Left lobe of liver (tissue), 2 donors: ENCODE results near the gene HSD17B12. TPM values are rescaled to one million over a fixed set of nuclear protein-coding genes. Genes with fewer than 3 reads are reported as not detected.
A peak's percentile ranks its signal among the peaks of the same experiment; 100 is the strongest.

Experiments used
- ATAC-seq: fragments of 200-7000 bp; cut with Tn5 transposase; one replicate; pipeline ENCODE4 v1.9.1; 2020; ENCODE audit warnings: mild to moderate bottlenecking, moderate library complexity
- DNase-seq: peaks from one replicate; pipeline ENCODE4 v3.0.0-alpha.2; 2020; ENCODE audit warnings: low spot score
- total RNA-seq: library from RNA; stranded (reverse); gene quantifications from one replicate; pipeline ENCODE4 v1.2.1, GENCODE V29; 2021
- donor health status: DM: no; HTN: no; CAD: no; lungs with moderate emphysema.
- donor health status: DM: no; HTN: yes; CAD: no.

The HSD17B12 gene
- total RNA-seq, 1 donor from 2014 or later: 102 TPM

DNA sequence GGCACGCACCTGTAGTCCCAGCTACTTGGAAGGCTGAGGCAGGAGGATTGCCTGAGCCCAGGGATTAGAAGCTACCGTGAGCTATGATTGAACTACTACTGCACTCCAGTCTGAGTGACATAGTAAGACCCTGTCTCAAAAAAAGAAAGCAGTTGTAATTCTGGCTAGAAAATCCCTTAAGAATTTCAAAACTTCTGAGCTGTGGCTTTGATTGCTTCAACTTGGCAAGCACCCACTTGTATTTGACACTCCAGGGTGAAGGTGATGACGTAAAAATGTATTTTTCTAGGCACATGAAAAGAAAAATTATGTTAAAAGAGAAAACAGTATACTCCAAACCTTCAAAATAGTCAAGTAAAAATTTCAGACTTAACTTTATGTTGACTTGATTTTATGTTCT is 176.5 kb downstream of the HSD17B12 start:
- DNase-seq: no peak
- no peak for ATAC-seq

DNA sequence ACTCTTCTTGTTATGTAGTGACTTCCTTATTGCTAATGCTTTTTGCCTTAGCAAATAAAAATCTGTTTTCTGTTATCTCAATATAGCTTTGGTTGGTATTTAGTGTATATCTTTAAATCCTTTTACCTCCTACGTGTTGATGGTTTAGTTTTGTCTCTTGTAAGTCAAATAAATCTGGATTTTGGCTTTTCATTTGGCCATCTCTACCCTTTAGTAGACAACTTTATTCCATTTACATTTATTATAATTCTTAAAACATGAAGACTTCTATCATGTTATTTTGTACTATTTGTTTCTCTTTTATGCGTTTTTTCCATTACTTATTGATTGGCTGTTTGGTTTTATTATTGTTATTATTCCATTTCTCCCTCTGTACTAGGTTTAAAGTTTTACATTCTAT is 180.6 kb downstream of the HSD17B12 start:
- ATAC-seq (no peak), DNase-seq (no peak)

DNA sequence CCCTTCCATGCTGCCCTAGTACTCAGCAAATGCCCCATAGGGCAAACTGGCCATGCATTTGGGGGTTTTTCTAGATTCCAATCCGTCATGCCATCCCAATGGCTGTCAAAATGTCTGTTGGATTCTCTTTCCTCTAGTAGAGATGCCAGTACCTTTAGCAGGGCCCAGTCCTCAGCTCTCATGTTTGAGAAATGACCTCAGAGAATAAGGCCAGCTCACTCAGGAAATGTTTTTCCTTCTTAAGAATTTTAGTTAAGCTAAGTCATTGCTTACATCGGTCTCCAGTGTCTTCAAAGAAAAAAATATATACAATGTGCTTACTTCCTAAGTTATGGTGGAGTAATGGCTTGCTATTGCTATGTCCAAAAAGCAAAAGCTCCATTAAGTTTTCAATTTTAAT is 186.0 kb downstream of the HSD17B12 start:
- ATAC-seq (no peak), DNase-seq (no peak)

DNA sequence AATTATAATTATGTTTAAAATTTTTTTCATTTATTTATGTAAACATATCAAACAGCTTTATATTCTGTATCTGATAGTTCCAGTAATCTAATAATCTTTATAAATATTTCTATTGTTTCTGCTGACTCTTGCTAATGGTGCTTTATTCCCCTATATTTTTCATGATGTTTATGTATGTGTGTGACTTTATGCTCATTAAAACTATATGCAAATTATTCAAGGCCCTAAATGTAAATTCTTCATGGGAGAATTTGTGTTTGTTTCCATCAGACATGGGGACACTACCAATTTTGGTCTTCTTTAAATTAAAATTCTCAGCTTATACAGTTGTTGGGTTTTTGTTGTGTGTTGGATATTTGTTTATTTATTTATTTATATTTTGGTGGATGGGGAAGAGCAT is 186.4 kb downstream of the HSD17B12 start:
- ATAC-seq (no peak), DNase-seq (no peak)

DNA sequence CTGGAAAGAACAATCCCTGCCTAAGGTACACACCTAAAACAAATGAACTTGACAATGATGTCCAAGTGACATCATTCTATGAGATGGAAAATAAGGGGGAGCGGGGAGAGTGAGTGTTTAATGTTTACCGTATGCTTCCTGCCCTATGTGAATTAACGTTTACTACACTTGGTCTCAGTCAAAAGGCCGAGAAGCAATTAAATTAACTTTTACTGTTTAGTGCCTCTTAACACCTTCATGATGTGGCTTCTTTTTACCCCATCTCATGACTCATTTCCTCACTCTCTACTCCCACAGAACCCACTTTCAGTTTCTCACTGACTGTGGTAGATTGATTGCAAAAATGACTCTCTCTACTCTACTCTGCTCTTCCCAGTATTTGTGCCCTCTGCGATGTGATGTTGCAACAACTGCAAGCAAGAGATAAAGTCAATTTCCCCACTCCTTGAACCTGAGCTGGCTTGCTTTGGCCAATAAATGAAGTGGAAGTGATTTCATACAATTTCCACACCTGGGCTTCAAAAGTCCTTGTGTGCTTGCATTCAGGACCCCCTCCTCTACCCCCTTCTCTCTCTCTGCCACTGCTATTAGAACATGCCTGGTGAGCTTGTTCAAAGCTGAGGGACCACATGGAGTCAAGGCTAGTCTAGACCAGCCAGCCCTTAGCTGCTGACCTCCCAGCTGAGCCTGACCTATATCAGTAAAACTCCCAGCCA is 188.5 kb downstream of the HSD17B12 start:
- no peak for DNase-seq
- ATAC-seq: peak; percentile 97

DNA sequence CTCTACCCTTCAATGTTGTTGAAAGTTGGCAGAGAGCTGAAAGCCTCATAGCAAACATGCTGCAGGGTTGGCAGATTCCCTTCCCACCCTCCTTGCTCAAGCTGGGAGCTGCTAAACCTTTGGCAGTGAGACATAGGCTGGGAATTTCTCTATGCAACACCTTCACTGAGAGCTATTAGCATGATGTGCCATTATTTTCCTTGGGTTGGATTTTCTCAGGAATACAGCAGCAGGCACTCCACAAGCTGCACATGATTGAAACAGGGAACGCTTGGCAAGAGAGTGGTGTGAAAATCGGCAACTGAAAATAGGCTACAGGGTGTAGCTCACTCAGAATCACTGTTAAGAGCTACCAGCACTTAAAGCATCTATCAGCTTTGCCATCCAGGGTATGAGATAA is 190.5 kb downstream of the HSD17B12 start:
- DNase-seq (no peak), ATAC-seq (no peak)

DNA sequence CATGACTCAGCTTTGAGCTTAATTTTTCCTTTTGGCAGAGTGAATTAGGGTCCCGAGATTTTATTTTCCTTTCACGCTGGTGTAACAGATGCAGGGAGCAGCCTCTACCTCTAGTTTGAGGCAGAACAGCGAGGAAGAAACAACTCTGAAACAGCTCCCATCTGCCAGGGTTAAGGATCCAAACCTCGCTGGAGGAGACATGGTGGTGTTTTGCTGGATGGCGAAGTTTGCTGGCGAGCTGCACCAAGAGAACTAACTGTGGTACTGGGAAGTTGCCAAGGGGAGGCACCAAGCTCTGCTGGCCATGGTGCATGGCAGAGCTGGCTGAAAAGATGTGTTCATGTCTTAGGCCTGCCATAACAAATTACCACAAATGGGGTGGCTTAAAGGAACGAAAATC is 192.5 kb downstream of the HSD17B12 start:
- no peak for ATAC-seq
- DNase-seq: no peak

DNA sequence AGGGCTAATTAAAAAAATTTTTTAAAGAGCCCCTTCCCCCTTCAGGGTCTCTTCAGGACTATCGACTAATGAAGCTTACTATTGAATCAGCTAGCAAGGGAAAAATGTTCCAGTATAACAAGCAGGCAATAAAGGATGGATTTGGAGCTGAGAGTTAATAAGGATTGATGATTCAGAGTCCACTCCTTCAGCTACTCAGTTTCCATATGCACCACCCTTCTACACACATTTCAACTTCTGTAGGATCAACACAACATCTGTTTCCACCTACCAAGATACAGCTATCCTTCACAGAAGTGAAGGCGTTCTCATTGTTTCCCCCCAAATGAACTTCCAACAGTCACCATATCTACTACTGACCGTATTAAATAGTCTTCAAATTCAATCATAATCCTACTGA is 193.5 kb downstream of the HSD17B12 start:
- ATAC-seq (no peak), DNase-seq (no peak)

DNA sequence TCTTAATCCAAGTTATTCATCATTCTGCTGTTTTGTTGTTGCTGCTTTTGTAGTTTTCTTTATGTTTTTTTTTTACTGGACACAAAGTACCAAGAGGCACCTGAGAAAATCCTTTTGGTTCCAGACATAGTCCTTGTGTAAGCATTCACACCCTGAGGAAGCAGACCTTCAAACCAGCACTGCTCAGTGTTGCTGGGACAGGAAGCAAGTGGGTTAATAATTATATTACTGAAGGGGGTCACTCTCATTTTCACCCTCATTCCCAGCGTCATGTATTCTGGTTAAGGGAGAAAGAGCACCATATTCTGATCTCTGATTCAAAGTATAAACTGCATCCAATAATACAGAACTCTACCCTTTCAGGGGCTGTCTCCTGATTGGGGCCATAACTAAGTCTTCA is 194.2 kb downstream of the HSD17B12 start:
- ATAC-seq: no peak
- no peak for DNase-seq

DNA sequence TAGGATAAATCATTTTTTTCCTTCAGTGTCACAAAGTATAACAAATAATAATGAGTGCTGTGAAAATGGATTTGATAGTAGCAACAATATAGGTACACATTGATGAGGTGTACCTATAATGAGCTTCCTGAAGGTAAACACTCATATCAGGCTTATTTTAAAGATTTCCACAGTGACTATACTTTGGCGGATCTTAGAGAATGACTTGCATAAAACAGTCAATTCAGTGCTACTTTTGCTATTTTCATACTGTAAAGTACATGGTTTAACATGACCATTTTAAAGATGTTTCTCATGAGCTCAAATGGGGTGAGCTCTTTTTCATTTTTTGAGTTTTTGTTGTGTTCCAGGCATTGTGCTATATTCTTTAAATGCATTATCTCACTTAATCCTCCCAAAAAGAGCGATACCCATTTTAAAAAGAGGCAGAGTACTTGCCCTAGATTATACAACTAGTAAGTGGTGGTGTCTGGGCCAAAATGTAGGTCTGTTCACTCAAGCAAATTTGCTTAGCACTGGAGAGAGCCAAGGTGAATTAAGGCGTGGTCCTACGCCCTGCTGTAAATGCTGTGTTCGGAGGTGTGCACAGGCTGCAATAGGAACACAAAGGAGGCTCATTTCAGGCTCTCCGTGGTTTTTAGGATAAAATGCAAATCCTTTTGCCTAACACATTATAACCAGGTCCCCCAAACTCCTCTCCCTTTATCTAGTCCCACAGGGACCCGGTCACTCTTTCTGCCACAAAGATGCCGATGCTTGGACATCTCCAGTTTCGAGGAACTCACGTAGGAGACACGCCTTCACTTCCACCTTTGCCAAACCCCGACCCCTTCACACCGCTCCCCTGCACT is 199.5 kb downstream of the HSD17B12 start:
- ATAC-seq (peak; percentile 21), DNase-seq (no peak)

DNA sequence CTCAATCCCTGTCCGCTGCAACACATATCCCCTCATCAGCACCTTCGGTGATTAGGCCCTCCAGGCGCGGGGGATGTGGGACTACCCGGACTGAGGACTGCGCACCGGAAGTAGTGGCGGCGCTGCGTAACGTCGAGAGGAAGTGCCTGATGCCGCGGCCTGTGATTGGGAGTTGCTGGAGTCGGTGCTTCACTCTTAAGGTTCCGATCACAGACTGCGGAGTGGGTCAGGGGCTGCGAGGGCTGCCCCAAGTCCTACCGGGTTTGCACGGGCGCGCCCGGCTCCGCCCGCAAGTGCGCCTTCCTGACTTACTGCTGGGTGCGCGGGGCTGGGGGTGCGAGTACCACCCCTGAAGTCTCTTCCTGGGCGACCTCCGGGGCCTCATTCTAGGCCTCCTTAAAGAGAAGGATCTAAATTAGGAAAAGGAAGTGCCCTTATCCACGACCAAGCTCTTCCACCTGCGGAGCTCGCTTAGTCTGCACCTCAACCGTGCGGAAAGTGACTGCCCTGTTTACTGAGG is 200.2 kb downstream of the HSD17B12 start, which contains the start of gene ALKBH3:
Gene ALKBH3 (plus strand): TSS at position 192 of the 520 bp plus-strand sequence. CDS start 1,822 bp downstream, outside the sequence.
- ATAC-seq: peak; percentile 100
- peak; percentile 90 for DNase-seq

DNA sequence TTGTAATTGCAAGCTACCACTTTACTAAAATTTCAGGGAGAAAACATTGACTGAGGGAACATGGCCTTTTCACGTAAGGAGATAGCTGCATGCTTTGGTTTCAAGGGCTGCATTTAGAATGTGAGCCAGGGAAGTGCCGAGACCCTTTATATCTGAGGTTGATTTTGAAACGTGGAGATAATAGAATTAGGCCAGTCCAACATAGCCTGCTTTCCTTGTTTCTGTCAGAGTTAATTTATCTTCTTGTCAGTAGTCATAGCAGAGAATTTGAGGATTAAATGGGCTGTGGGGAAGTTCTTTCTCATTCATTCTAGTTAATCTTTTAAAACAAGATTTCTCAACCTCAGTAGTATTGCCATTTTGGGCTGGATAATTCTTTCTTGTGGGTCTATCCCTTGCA is 212.3 kb downstream of the HSD17B12 start:
- no peak for ATAC-seq
- no peak for DNase-seq

DNA sequence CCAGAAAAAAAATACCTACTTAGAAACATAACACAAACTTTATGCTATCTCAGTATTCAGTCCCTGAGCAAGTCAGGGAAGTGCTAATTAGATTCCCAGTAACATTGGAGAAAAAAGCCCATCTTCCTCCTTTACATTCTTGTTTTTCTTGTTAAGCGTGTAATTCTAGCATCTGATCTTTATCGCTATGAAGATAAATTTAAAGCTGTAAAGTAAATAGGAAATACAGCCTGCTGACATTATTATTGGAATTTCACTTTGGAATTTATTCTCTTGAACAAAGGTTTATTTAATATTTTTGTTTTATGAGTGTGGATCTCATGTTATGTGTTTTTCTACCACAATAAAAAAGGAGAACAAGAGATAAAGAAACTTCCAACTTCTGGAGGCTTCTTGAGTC is 214.0 kb downstream of the HSD17B12 start:
- DNase-seq: no peak
- no peak for ATAC-seq

DNA sequence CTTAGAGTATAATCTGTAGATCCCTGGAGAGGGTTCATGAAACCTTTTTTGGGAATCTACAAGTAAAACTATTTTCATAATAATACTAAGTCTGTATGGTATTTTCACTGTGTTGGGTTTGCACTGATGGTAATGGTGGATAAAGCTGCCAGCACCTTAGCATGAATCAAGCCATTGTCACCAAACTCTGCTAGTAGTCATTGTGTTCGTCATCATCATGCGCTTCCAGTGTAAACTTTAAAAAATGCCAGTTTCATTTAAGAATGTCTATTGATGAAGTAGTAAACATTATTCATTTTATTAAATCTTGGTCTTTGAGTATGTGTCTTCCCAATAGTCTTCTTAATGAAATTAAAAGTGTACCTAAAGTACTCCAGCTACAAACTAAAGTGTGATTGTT is 215.1 kb downstream of the HSD17B12 start:
- DNase-seq (no peak), ATAC-seq (no peak)

DNA sequence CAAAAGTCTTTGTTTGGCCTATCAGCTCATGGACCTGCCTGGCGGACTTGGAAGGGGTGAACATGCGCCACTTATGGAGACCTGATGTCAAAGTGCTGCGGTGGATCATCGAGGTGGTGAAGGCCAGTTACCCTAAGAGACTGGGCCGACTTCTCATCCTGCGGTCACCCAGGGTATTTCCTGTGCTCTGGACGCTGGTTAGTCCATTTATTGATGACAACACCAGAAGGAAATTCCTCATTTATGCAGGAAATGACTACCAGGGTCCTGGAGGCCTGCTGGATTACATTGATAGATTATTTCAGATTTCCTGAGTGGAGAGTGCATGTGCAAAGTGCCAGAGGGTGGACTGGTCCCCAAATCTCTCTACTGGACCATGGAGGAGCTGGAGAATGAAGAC is 218.0 kb downstream of the HSD17B12 start:
- ATAC-seq (no peak), DNase-seq (no peak)

DNA sequence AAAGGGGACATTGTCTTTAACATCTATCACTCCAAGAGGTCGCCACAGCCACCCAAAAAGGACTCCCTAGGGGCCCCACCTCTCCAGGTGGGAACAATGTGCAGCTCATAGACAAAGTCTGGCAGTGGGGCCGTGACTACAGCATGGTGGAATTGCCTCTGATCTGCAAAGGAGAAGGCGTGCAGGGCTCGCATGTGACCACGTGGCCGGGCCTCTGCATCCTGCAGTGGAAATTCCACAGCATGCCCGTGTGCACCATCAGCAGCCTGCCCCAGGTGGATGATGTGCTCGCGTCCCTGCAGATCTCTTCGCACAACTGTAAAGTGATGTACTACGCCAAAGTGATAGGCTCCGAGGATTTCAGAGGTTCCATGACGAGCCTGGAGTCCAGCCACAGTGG is 218.6 kb downstream of the HSD17B12 start:
- ATAC-seq (no peak), DNase-seq (no peak)

DNA sequence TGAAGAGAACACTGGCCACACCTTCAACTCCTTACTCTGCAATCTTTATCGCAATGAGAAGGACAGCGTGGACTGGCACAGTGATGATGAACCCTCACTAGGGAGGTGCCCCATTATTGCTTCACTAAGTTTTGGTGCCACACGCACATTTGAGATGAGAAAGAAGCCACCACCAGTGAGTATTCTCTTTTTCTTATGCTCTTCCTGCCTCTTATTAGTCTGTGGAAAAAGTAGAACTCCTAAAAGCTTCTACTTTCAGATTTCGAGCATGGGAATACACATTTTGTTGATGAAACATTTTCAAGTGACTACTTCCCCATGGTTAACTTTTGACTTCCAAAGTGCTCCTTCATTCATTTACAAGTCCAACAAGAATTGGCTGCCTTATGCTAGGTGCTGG is 221.0 kb downstream of the HSD17B12 start:
- no peak for DNase-seq
- no peak for ATAC-seq

DNA sequence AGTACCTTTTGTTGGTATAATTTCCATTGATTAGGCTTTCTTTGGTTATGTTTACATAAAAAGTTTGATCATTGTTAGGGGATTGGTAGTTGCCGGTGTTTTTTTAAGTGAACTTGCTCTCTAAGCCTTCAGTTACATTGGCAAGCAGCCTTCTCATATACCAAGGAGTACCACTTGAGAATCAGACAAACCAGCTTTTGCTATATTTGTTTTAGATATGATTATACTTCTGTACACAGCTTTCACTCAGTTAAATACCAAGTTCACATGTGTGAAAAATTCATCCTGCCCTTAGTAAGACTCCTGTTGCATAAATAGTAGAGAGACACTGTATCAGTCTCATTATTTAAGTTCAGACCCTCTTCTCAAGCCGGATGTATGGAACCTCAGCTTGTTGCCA is 222.5 kb downstream of the HSD17B12 start:
- DNase-seq (no peak), ATAC-seq (no peak)

DNA sequence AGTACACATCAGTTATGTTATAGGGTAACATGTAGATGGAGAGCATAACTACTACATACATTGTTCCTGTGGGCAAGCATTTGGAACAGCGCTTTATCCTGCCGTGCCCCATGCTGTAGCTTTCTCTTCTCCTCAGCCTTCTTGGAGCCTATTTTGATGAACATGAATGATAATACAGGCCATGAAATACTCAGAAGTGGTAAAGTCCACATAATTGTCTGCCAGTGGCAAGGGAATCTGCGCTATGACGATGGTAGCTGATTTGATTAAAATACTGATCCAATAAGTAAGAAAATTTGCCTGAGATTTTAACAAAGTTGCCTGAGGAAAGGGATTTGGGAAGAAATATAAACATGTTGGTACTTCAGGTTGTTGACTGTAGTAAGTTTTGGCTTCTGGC is 223.4 kb downstream of the HSD17B12 start:
- DNase-seq: no peak
- ATAC-seq: no peak

DNA sequence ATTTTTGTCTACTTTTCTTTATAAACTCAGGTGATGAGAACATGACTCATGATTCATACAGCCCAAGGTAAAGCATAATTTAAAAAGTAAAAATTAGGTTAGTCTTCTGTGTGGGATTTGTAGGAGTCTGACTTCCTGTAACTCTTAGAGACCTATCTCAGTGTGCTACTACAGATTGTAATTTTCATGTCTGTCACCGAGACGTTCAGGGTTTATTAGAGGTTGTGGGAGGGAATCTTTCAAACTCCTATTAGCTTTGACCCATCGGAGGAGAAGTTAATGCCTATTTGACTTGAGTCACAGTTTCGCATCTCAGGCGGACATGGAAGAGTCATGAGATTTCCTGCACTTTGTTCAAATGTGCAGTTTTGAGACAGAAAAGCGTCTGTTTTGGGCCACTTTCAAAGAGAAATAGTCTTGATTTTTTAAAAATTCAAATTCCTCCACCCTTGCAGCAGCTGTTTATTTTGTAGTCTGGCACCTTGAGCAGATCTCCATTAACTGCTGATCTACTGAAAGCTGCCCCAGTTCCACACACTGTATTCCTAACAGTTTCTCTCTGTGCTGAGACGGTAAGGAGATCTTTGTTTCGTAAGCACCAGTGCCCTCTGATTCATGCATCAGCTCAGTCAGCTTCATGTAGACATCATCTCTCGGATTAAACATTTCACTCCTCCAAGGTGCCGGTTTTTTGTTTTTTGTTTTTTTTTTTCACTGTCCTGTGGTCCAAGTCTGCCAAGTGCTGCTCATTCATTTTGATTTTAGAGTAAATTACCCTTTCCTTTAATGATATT is 224.4 kb downstream of the HSD17B12 start:
- no peak for DNase-seq
- ATAC-seq: peak; percentile 38

DNA sequence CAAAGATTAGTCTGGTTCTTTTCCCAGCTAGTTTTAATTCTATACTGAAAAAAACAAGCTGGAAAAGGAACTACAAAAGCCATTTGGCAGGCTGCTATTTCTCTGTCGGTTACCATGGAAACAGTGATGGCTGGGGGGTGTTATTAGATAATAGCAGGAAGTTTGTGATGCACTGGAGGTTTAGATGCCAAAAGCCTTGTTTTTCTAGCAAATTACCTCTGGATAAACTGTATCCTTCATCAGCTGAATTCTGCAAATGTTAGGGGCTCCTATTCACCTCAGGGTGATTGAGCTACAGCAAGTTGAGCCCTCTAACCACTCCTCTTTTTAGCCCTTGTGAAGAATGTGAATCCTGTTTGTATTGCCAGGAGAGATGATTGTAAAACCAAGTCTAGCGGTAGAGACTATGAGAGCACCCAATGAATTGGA is 225.3 kb downstream of the HSD17B12 start:
- ATAC-seq (peak; percentile 46), DNase-seq (no peak)
